MM.1S (cell line): ENCODE results near the gene STAG1.
"Not testable (repeated sequence)": the region's sequence is repeated elsewhere in the genome, so short reads cannot be mapped to it uniquely, and the experiment has no call there.

Source experiments
- DNase-seq: peaks from one replicate; pipeline ENCODE4 v3.0.0-alpha.2; 2015
- H2AFZ ChIP-seq: fragments of 300-600 bp; sonication (generic); 2 replicates; pipeline ENCODE4 v1.6.0; 2016; ENCODE audit warnings: antibody characterized with exemption, low read length
- H3F3A ChIP-seq: fragments of 300-600 bp; sonication (generic); 2 replicates; pipeline ENCODE4 v1.6.1; 2016; ENCODE audit warnings: mild to moderate bottlenecking, antibody characterized with exemption, low read length, moderate library complexity, mixed read lengths; ENCODE audit not compliant: insufficient read depth
- H3K27ac ChIP-seq: fragments of 300-600 bp; sonication (generic); 2 replicates; pipeline ENCODE4 v1.5.1; 2016; ENCODE audit warnings: mild to moderate bottlenecking, low read length
- H3K27me3 ChIP-seq: fragments of 300-600 bp; sonication (generic); replicated peaks from 2 replicates; pipeline ENCODE4 v1.6.0; 2016; ENCODE audit warnings: low read length; ENCODE audit not compliant: insufficient read depth
- H3K36me3 ChIP-seq: fragments of 300-600 bp; sonication (generic); replicated peaks from 2 replicates; pipeline ENCODE4 v1.6.1; 2016; ENCODE audit warnings: mild to moderate bottlenecking, low read length, mixed read lengths; ENCODE audit not compliant: insufficient read depth
- H3K4me1 ChIP-seq: fragments of 300-600 bp; sonication (generic); 2 replicates; pipeline ENCODE4 v1.6.1; 2016; ENCODE audit warnings: low read length, mixed read lengths
- H3K4me2 ChIP-seq: fragments of 300-600 bp; sonication (generic); 2 replicates; pipeline ENCODE4 v1.6.0; 2016; ENCODE audit warnings: low read depth, low read length
- H3K4me3 ChIP-seq: fragments of 300-600 bp; sonication (generic); 2 replicates; pipeline ENCODE4 v1.5.1; 2016; ENCODE audit warnings: low read length, mixed read lengths
- H3K79me2 ChIP-seq: fragments of 300-600 bp; sonication (generic); 2 replicates; pipeline ENCODE4 v1.6.1; 2016; ENCODE audit warnings: mixed run types, low read length, mixed read lengths
- H3K9ac ChIP-seq: fragments of 300-600 bp; sonication (generic); 2 replicates; pipeline ENCODE4 v1.6.1; 2016; ENCODE audit warnings: low read length, mixed read lengths
- H3K9me2 ChIP-seq: fragments of 300-600 bp; sonication (generic); replicated peaks from 2 replicates; pipeline ENCODE4 v1.6.1; 2016; ENCODE audit warnings: mild to moderate bottlenecking, low read length, mixed read lengths; ENCODE audit not compliant: insufficient read depth
- H3K9me3 ChIP-seq: fragments of 300-600 bp; sonication (generic); replicated peaks from 2 replicates; pipeline ENCODE4 v1.6.1; 2016; ENCODE audit warnings: mild to moderate bottlenecking, low read length, mixed read lengths; ENCODE audit not compliant: insufficient read depth
- H4K20me1 ChIP-seq: fragments of 300-600 bp; sonication (generic); 2 replicates; pipeline ENCODE4 v1.6.1; 2016; ENCODE audit warnings: mild to moderate bottlenecking, low read length, moderate library complexity, mixed read lengths; ENCODE audit not compliant: insufficient read depth
- EZH2 ChIP-seq: fragments of 300-600 bp; sonication (generic); optimal IDR thresholded peaks from 2 replicates; pipeline ENCODE3; 2017; ENCODE audit warnings: low read depth, mild to moderate bottlenecking, antibody characterized with exemption, low read length, mixed read lengths
- EZH2phosphoT487 ChIP-seq: fragments of 300-600 bp; sonication (generic); IDR thresholded peaks from 2 replicates; pipeline ENCODE4 v1.6.1; 2018; ENCODE audit warnings: antibody characterized with exemption, low read length
- TF ChIP-seq, protein P1 (sequence below): fragments of 300-600 bp; sonication (generic); IDR thresholded peaks from 2 replicates; pipeline ENCODE4 v1.5.1; 2016; ENCODE audit warnings: antibody characterized with exemption, low read length, mixed read lengths

Gene STAG1

DNA sequence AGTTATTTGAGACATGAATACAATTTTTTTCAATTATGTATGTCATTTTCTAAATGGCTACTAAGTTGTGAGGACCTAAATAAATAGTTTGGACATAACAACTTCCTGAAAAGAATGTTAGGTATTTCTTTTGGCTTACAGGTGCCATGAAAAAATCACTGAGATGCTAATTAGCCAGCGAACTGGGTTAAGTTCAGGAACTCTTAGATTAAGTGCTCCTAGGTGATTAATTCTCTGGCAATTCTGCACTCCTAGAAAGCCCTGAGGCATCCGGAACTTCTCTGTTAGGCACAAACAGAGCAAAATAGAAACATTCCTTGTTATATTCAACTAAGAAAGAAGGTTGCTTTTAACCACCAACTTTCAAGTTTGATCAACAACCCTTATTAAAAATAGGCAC, 192.3 kb downstream of the STAG1 start:
- Histone ChIP-seq H3K4me3 (no peak overlapping the region), H3K4me2 (no peak overlapping the region), H3K9me2 (no peaks in the 10 kb centered on the region), H4K20me1 (no peaks in the 10 kb centered on the region), H3K4me1 (no peaks in the 10 kb centered on the region), H3K27me3 (no peaks in the 10 kb centered on the region), H3F3A (no peaks in the 10 kb centered on the region), H3K27ac (no peak overlapping the region), H3K79me2 (0 out of 2 replicates have a peak, but pooled peaks cover 13% of the 10 kb centered on the region), H3K36me3 (no peaks in the 10 kb centered on the region), H3K9me3 (no peaks in the 10 kb centered on the region), H3K9ac (no peak overlapping the region), H2AFZ (no peak overlapping the region)
- no peak for DNase-seq
- TF ChIP-seq, protein P1, sequence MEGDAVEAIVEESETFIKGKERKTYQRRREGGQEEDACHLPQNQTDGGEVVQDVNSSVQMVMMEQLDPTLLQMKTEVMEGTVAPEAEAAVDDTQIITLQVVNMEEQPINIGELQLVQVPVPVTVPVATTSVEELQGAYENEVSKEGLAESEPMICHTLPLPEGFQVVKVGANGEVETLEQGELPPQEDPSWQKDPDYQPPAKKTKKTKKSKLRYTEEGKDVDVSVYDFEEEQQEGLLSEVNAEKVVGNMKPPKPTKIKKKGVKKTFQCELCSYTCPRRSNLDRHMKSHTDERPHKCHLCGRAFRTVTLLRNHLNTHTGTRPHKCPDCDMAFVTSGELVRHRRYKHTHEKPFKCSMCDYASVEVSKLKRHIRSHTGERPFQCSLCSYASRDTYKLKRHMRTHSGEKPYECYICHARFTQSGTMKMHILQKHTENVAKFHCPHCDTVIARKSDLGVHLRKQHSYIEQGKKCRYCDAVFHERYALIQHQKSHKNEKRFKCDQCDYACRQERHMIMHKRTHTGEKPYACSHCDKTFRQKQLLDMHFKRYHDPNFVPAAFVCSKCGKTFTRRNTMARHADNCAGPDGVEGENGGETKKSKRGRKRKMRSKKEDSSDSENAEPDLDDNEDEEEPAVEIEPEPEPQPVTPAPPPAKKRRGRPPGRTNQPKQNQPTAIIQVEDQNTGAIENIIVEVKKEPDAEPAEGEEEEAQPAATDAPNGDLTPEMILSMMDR = no peak
- no peak for TF ChIP-seq EZH2
- no peak for TF ChIP-seq EZH2phosphoT487

DNA sequence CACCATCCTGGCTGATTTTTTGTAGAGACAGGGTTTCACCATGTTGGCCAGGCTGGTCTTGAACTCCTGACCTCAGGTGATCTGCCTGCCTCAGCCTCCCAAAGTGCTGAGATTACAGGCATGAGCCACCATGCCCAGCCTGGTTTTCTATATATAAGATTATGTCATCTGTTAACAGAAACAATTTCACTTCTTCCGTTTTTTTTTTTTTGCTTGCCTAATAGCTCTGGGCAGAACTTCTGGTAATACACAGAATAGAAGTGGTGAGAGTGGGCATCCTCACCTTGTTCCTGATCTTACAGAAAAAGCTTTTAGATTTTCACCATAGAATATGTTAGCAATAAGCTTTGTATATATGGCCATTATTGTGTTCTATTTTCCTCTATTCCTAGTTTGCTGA, 202.7 kb downstream of the STAG1 start:
- H3K9me3 ChIP-seq, H3F3A ChIP-seq, H2AFZ ChIP-seq, H3K27me3 ChIP-seq, H3K4me2 ChIP-seq, H3K4me1 ChIP-seq, H3K27ac ChIP-seq, H3K9me2 ChIP-seq, H3K36me3 ChIP-seq, H3K4me3 ChIP-seq, DNase-seq, H3K9ac ChIP-seq, H4K20me1 ChIP-seq: not testable (repeated sequence)
- 0 out of 2 replicates have a peak, but pooled peaks cover 12% of the 10 kb centered on the region for H3K79me2 ChIP-seq

DNA sequence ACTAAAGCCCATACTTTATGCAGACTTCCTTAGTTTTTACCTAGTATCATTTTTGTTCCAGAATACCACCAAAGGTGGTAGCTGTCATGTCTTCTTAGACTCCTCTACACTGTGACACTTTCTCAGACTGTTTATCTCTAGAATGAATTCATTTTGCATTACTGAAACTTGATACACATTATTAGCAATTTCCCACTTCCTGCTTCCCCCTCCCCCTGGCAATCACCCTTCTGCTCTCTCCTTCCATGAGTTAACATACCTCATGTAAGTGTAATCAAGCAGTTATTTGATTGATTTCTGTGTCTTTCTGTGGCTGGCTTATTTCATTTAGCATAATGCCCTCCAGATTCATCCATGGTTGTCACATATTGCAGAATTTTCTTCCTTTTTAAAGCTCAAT, 204.9 kb downstream of the STAG1 start:
- Histone ChIP-seq H3K4me1 (peaks cover 9% of the 10 kb centered on the region; the same call in 1 of the 2 replicates), H3K79me2 (peaks cover 9% of the 10 kb centered on the region; the same call in 1 of the 2 replicates), H2AFZ (no peak overlapping the region), H3K4me3 (no peak overlapping the region), H3K9ac (no peak overlapping the region), H3K9me2 (no peaks in the 10 kb centered on the region), H4K20me1 (no peaks in the 10 kb centered on the region), H3K27ac (no peak overlapping the region), H3F3A (no peaks in the 10 kb centered on the region), H3K36me3 (no peaks in the 10 kb centered on the region), H3K27me3 (no peaks in the 10 kb centered on the region), H3K9me3 (no peaks in the 10 kb centered on the region), H3K4me2 (no peak overlapping the region)
- TF ChIP-seq EZH2phosphoT487 (no peak), EZH2 (no peak)
- TF ChIP-seq, protein P1 = no peak
- no peak for DNase-seq

DNA sequence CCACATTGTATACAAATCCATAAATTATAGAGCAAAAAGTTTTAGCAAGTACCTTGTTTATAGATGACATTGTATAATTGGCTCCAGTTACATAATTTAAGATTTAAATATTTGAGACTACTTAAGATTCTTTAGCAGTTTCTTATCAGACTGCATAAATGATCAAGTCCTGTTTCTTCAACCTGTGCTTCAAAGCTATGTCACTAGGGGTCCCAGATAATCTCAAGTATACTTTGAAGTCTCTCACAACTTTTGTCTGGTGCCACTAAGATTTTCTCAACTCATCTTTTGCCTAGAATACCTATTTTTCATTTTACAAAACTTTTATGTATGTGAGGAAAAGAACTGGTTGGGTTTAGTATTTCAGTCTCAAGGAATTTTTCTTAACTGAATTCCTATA, 205.5 kb downstream of the STAG1 start:
- no peak overlapping the region for H3K4me2 ChIP-seq
- no peaks in the 10 kb centered on the region for H3K27me3 ChIP-seq
- no peak overlapping the region for H2AFZ ChIP-seq
- peaks cover 9% of the 10 kb centered on the region; the same call in 1 of the 2 replicates for H3K4me1 ChIP-seq
- no peak overlapping the region for H3K4me3 ChIP-seq
- TF ChIP-seq EZH2 = no peak
- TF ChIP-seq, protein P1 = no peak; the same call in 1 of the 2 replicates
- no peaks in the 10 kb centered on the region for H3K9me3 ChIP-seq
- H3K9ac ChIP-seq = no peak overlapping the region
- no peaks in the 10 kb centered on the region for H3F3A ChIP-seq
- no peaks in the 10 kb centered on the region for H3K9me2 ChIP-seq
- no peaks in the 10 kb centered on the region for H3K36me3 ChIP-seq
- DNase-seq = no peak
- H4K20me1 ChIP-seq = no peaks in the 10 kb centered on the region
- peaks cover 9% of the 10 kb centered on the region; the same call in 1 of the 2 replicates for H3K79me2 ChIP-seq
- H3K27ac ChIP-seq = no peak overlapping the region
